Activated CD8-positive, alpha-beta T cell treated with anti-CD3 and anti-CD28 coated beads for 36 hours (primary cell): ENCODE data around the gene PSAPL1. TPM values are rescaled to one million over a fixed set of nuclear protein-coding genes. Genes with fewer than 3 reads are reported as not detected.

Experiments
- ATAC-seq: fragments of 200-7000 bp; cut with Tn5 transposase; one replicate; pipeline ENCODE4 v1.10.0; 2021; ENCODE audit warnings: mild to moderate bottlenecking, moderate library complexity
- CTCF ChIA-PET: fragments of 350-600 bp; sonication (Branson Sonifier 250); formaldehyde crosslinking; loops from one replicate; lab custom pipeline; 2021; ENCODE audit warnings: antibody characterized with exemption; lab: Charles Lee
- POLR2A ChIA-PET: fragments of 350-600 bp; sonication (Branson Sonifier 250); formaldehyde crosslinking; loops from one replicate; lab custom pipeline; 2021; ENCODE audit warnings: antibody characterized with exemption; lab: Charles Lee
- DNase-seq: peaks from one replicate; pipeline ENCODE4 v3.0.0-alpha.2; 2020
- H3K27ac Mint-ChIP-seq: one replicate; pipeline ENCODE4 v1.8.0; 2021; ENCODE audit warnings: mild to moderate bottlenecking, mixed read lengths
- H3K27me3 Mint-ChIP-seq: one replicate; pipeline ENCODE4 v1.8.0; 2021; ENCODE audit warnings: mixed read lengths
- H3K36me3 Mint-ChIP-seq: one replicate; pipeline ENCODE4 v1.8.0; 2021; ENCODE audit warnings: low read depth, mixed read lengths
- H3K4me1 Mint-ChIP-seq: one replicate; pipeline ENCODE4 v1.8.0; 2021; ENCODE audit warnings: low read depth, mixed read lengths
- H3K4me3 Mint-ChIP-seq: one replicate; pipeline ENCODE4 v1.8.0; 2021; ENCODE audit warnings: mild to moderate bottlenecking, moderate library complexity, mixed read lengths
- H3K9me3 Mint-ChIP-seq: one replicate; pipeline ENCODE4 v1.8.0; 2021; ENCODE audit warnings: mixed read lengths
- CTCF ChIP-seq: fragments of 200-600 bp; IDR thresholded peaks from one replicate; pipeline ENCODE4 v1.8.0; 2022; ENCODE audit warnings: antibody characterized with exemption, mild to moderate bottlenecking
- intact Hi-C: fragments of 100-400 bp; cut with micrococcal nuclease; formaldehyde crosslinking; loops from one replicate; pipeline ENCODE4 v1.10.0; 2022
- total RNA-seq, 2 experiments: library from RNA; stranded (reverse); gene quantifications; one replicate each; pipeline ENCODE4 v1.2.3, GENCODE V29; 2021

The PSAPL1 gene
- total RNA-seq, 2 experiments from 2014 or later = not detected

GRCh38 chr4:7422151-7422897, 12.4 kb downstream of the PSAPL1 start:
- peaks cover 5% of the 10 kb centered on the region for H3K9me3 Mint-ChIP-seq
- H3K27me3 Mint-ChIP-seq = no peaks in the 10 kb centered on the region
- POLR2A ChIA-PET = no interaction called here
- CTCF ChIA-PET = no interaction called here
- DNase-seq (no peak), ATAC-seq (no peak)
- no peak overlapping the region for H3K4me3 Mint-ChIP-seq
- no peak overlapping the region for H3K27ac Mint-ChIP-seq
- no peak for TF ChIP-seq CTCF
- no peaks in the 10 kb centered on the region for H3K4me1 Mint-ChIP-seq
- intact Hi-C loops = no loop called here
- H3K36me3 Mint-ChIP-seq = no peaks in the 10 kb centered on the region

- POLR2A ChIA-PET = no interaction called here
- TF ChIP-seq CTCF = no peak
- H3K9me3 Mint-ChIP-seq = peaks cover 5% of the 10 kb centered on the region
These were observed 13.2 kb downstream of the PSAPL1 start for GRCh38 chr4:7421356-7422150.

GRCh38 chr4:7420661-7421040, 14.1 kb downstream of the PSAPL1 start:
- H3K27ac Mint-ChIP-seq = no peak overlapping the region
- H3K9me3 Mint-ChIP-seq = peaks cover 5% of the 10 kb centered on the region
- ATAC-seq (no peak), DNase-seq (no peak)
- no peaks in the 10 kb centered on the region for H3K4me1 Mint-ChIP-seq
- no peak for TF ChIP-seq CTCF
- no peaks in the 10 kb centered on the region for H3K27me3 Mint-ChIP-seq
- intact Hi-C loops = no loop called here
- no peak overlapping the region for H3K4me3 Mint-ChIP-seq
- H3K36me3 Mint-ChIP-seq = no peaks in the 10 kb centered on the region
- CTCF ChIA-PET = no interaction called here
- POLR2A ChIA-PET = no interaction called here

More at GRCh38 chr4:7421356-7422150, 13.2 kb downstream of the PSAPL1 start:
- no peak for DNase-seq
- no peak overlapping the region for H3K4me3 Mint-ChIP-seq
- ATAC-seq = no peak
- H3K27me3 Mint-ChIP-seq = no peaks in the 10 kb centered on the region
- CTCF ChIA-PET = no interaction called here
- no peaks in the 10 kb centered on the region for H3K4me1 Mint-ChIP-seq
- H3K36me3 Mint-ChIP-seq = no peaks in the 10 kb centered on the region
- no peak overlapping the region for H3K27ac Mint-ChIP-seq
- intact Hi-C loops = no loop called here

- no peaks in the 10 kb centered on the region for H3K36me3 Mint-ChIP-seq
- DNase-seq (no peak), ATAC-seq (no peak)
- TF ChIP-seq CTCF = no peak
- H3K27ac Mint-ChIP-seq = no peak overlapping the region
- H3K4me1 Mint-ChIP-seq = no peaks in the 10 kb centered on the region
- no peak overlapping the region for H3K4me3 Mint-ChIP-seq
- intact Hi-C loops = no loop called here
- CTCF ChIA-PET = no interaction called here
- H3K9me3 Mint-ChIP-seq = peaks cover 5% of the 10 kb centered on the region
- POLR2A ChIA-PET = no interaction called here
- no peaks in the 10 kb centered on the region for H3K27me3 Mint-ChIP-seq
These were observed 14.6 kb downstream of the PSAPL1 start for GRCh38 chr4:7419961-7420660.
